HEK293T (cell line): ENCODE measurements around the gene PLEKHA6.

Experiments used
- ARNT ChIP-seq: fragments of 450-650 bp; IDR thresholded peaks from 2 replicates; pipeline ENCODE4 v1.6.1; 2017; ENCODE audit warnings: mild to moderate bottlenecking
- BHLHE40 ChIP-seq: fragments of 450-650 bp; IDR thresholded peaks from 2 replicates; pipeline ENCODE4 v1.6.1; 2016; ENCODE audit warnings: mild to moderate bottlenecking, moderate library complexity, borderline replicate concordance
- ELF4 ChIP-seq: fragments of 450-650 bp; IDR thresholded peaks from 2 replicates; pipeline ENCODE4 v1.6.1; 2017; ENCODE audit warnings: antibody characterized with exemption
- FOXK2 ChIP-seq: fragments of 450-650 bp; IDR thresholded peaks from 2 replicates; pipeline ENCODE4 v1.6.1; 2016; ENCODE audit warnings: mild to moderate bottlenecking
- FOXM1 ChIP-seq: fragments of 450-650 bp; IDR thresholded peaks from 2 replicates; pipeline ENCODE4 v1.6.1; 2017; ENCODE audit warnings: mild to moderate bottlenecking, borderline replicate concordance
- L3MBTL2 ChIP-seq: fragments of 450-650 bp; conservative IDR thresholded peaks from 2 replicates; pipeline ENCODE4 v1.6.1; 2016; ENCODE audit warnings: mild to moderate bottlenecking
- NFRKB ChIP-seq: fragments of 450-650 bp; IDR thresholded peaks from 2 replicates; pipeline ENCODE4 v1.6.1; 2016; ENCODE audit warnings: mild to moderate bottlenecking, moderate library complexity
- SP1 ChIP-seq: fragments of 450-650 bp; IDR thresholded peaks from 2 replicates; pipeline ENCODE4 v1.6.1; 2017
- TARDBP ChIP-seq: fragments of 450-650 bp; IDR thresholded peaks from 2 replicates; pipeline ENCODE4 v1.6.1; 2016

- no peak for TF ChIP-seq SP1
- no peak for TF ChIP-seq FOXK2
- TF ChIP-seq FOXM1: no peak
- no peak for TF ChIP-seq ELF4
- TF ChIP-seq BHLHE40: no peak
- TF ChIP-seq ARNT: no peak
- TF ChIP-seq NFRKB: no peak
- no peak for TF ChIP-seq TARDBP
- TF ChIP-seq L3MBTL2: no peak
Observed at GRCh38 chr1:204272505-204272904, 87.2 kb downstream of the PLEKHA6 start.
